Endodermal cell (in vitro differentiated cells): ENCODE measurements around the gene CRKL. TPM values are rescaled to one million over a fixed set of nuclear protein-coding genes. Genes with fewer than 3 reads are reported as not detected.
"Not testable (repeated sequence)": the region's sequence is repeated elsewhere in the genome, so short reads cannot be mapped to it uniquely, and the experiment has no call there.

Experiments used
- DNase-seq: peaks from one replicate; pipeline ENCODE4 v3.0.0-alpha.2; 2017
- H3K27ac ChIP-seq: 2 replicates; pipeline ENCODE4 v1.5.1; 2013; ENCODE audit warnings: mild to moderate bottlenecking, low read depth, low read length, moderate library complexity
- H3K27me3 ChIP-seq: 2 replicates; pipeline ENCODE4 v1.6.1; 2013; ENCODE audit warnings: mild to moderate bottlenecking, low read length, moderate library complexity; ENCODE audit not compliant: insufficient read depth, control insufficient read depth, poor library complexity, severe bottlenecking
- H3K36me3 ChIP-seq: 2 replicates; pipeline ENCODE4 v1.7.0; 2013; ENCODE audit warnings: mild to moderate bottlenecking, low read length, moderate library complexity; ENCODE audit not compliant: control insufficient read depth, insufficient read depth
- H3K4me1 ChIP-seq: one replicate; pipeline ENCODE4 v1.7.0; 2013; ENCODE audit warnings: low read length; ENCODE audit not compliant: control insufficient read depth, insufficient read depth
- H3K4me3 ChIP-seq: 2 replicates; pipeline ENCODE4 v1.5.1; 2013; ENCODE audit warnings: mild to moderate bottlenecking, low read length, moderate library complexity
- H3K9ac ChIP-seq: 2 replicates; pipeline ENCODE4 v1.6.1; 2013; ENCODE audit warnings: mild to moderate bottlenecking, low read length, moderate library complexity; ENCODE audit not compliant: poor library complexity, severe bottlenecking; ENCODE audit errors: extremely low read depth
- H3K9me3 ChIP-seq: 2 replicates; pipeline ENCODE4 v1.6.1; 2013; ENCODE audit warnings: mild to moderate bottlenecking, low read length, moderate library complexity; ENCODE audit not compliant: control insufficient read depth
- H3K27ac Mint-ChIP-seq: 2 replicates; pipeline ENCODE4 v1.8.0; 2020; ENCODE audit warnings: mixed read lengths
- H3K27me3 Mint-ChIP-seq: 2 replicates; pipeline ENCODE4 v1.8.0; 2021; ENCODE audit warnings: mild to moderate bottlenecking, mixed read lengths; ENCODE audit not compliant: insufficient read depth
- H3K36me3 Mint-ChIP-seq: 2 replicates; pipeline ENCODE4 v1.8.0; 2020; ENCODE audit warnings: low read depth, mixed read lengths
- H3K4me1 Mint-ChIP-seq: 2 replicates; pipeline ENCODE4 v1.8.0; 2020; ENCODE audit warnings: mixed read lengths
- H3K4me3 Mint-ChIP-seq: 2 replicates; pipeline ENCODE4 v1.8.0; 2020; ENCODE audit warnings: mild to moderate bottlenecking, moderate library complexity, mixed read lengths
- H3K9me3 Mint-ChIP-seq: 2 replicates; pipeline ENCODE4 v1.8.0; 2020; ENCODE audit warnings: mild to moderate bottlenecking, mixed read lengths
- CTCF ChIP-seq: fragments of 200-600 bp; sonication (generic); conservative IDR thresholded peaks from 2 replicates; pipeline ENCODE4 v1.5.0; 2021; ENCODE audit warnings: antibody characterized with exemption, mild to moderate bottlenecking
- WGBS, 2 experiments: methylation state at CpG; one replicate each; pipeline versions ENCODE4 v1.1.5 to v1.1.7; 2013; ENCODE audit warnings: missing lambda C conversion rate in 2 of 2, mixed read lengths in 1 of 2; ENCODE audit not compliant: insufficient coverage in 1 of 2, insufficient read length in 1 of 2; 5-methylcytosine and 5-hydroxymethylcytosine counted together
- total RNA-seq, 2 donors: library from RNA; stranded (reverse); fragmentation: NEBNext Ultra II Directional in 1 of 2; extraction: Animal tissue kit (Norgen Biotek cat#: 25700) in 1 of 2; gene quantifications; 2 replicates in 1 of 2; 3 replicates in 1 of 2; pipeline ENCODE4 v1.2.1, GENCODE V29; 2021

Gene CRKL
- total RNA-seq, 2 donors from 2014 or later: 89.5 to 104 TPM

GRCh38 chr22:20899827-20900423, 17.3 kb upstream of the CRKL start:
- Histone ChIP-seq H3K27ac (no peak overlapping the region), H3K4me1 (no peaks in the 10 kb centered on the region)
- H3K4me1 Mint-ChIP-seq: no peaks in the 10 kb centered on the region

GRCh38 chr22:20901093-20902033, 15.8 kb upstream of the CRKL start:
- not testable (repeated sequence) for H3K4me1 Mint-ChIP-seq, H3K4me3 Mint-ChIP-seq, DNase-seq, H3K27me3 Mint-ChIP-seq, H3K27ac ChIP-seq, H3K36me3 Mint-ChIP-seq, H3K27me3 ChIP-seq, H3K36me3 ChIP-seq, H3K9me3 ChIP-seq, H3K27ac Mint-ChIP-seq, H3K9ac ChIP-seq, H3K4me1 ChIP-seq, H3K9me3 Mint-ChIP-seq, H3K4me3 ChIP-seq
- WGBS, 2 experiments: 93% methylated on average over 12 of the region's 18 CpGs; no CpG with 5 or more reads in 1 of the 2 experiments

More at GRCh38 chr22:20899827-20900423, 17.3 kb upstream of the CRKL start:
- no peaks in the 10 kb centered on the region for H3K36me3 Mint-ChIP-seq
- DNase-seq: no peak
- no peak overlapping the region for H3K27ac Mint-ChIP-seq
- 91 to 93% methylated on average over 5 to 7 of the region's 7 CpGs for WGBS, 2 experiments
- H3K4me3 Mint-ChIP-seq: no peak overlapping the region
- H3K27me3 Mint-ChIP-seq: peaks cover under 1% of the 10 kb centered on the region
- Histone ChIP-seq H3K27me3 (no peaks in the 10 kb centered on the region), H3K36me3 (no peaks in the 10 kb centered on the region), H3K9ac (no peak overlapping the region), H3K9me3 (no peaks in the 10 kb centered on the region), H3K4me3 (no peak overlapping the region)
- no peaks in the 10 kb centered on the region for H3K9me3 Mint-ChIP-seq
- TF ChIP-seq CTCF: no peak

GRCh38 chr22:20903093-20903492, 14.1 kb upstream of the CRKL start:
- H3K9ac ChIP-seq: no peak overlapping the region
- WGBS, 2 experiments: 92 to 100% methylated on average over 2 of the region's 2 CpGs
- H3K4me3 Mint-ChIP-seq: no peak overlapping the region
- no peak overlapping the region for H3K27ac ChIP-seq
- no peak for TF ChIP-seq CTCF
- H3K4me1 ChIP-seq: no peaks in the 10 kb centered on the region
- no peak overlapping the region for H3K27ac Mint-ChIP-seq
- H3K4me1 Mint-ChIP-seq: no peaks in the 10 kb centered on the region
- H3K9me3 Mint-ChIP-seq: no peaks in the 10 kb centered on the region
- H3K27me3 Mint-ChIP-seq: peaks cover 4% of the 10 kb centered on the region
- H3K27me3 ChIP-seq: no peaks in the 10 kb centered on the region
- no peaks in the 10 kb centered on the region for H3K36me3 ChIP-seq
- no peak overlapping the region for H3K4me3 ChIP-seq
- H3K36me3 Mint-ChIP-seq: no peaks in the 10 kb centered on the region
- no peaks in the 10 kb centered on the region for H3K9me3 ChIP-seq
- DNase-seq: no peak
